ENCODE data around the gene CSF2RB.

CSF2RB gene

DNA sequence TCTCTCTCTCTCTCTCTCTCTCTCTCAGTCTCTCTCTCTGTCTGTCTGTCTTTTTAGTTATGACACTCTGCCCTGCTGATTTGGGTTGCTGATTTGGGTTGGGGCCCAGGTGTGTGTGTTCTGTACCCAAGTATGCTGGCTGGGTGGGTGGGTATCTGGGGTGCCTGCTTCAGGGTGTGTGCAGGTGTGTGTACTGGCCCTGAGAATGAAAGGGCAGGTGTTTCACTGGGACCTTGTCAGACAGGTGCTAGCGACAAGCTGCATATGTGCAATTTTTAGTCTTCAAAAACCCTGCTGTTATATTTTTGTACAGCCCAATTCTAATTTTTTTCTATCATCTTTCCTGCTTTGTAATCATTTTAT, 943 bp downstream of the CSF2RB start:
- H3K4me3 ChIP-seq (ENCODE audit: low read depth, low read length): no peak overlapping the region

GRCh38 chr22:36916034-36916433, 2.6 kb downstream of the CSF2RB start:
- TF ChIP-seq, protein P1, sequence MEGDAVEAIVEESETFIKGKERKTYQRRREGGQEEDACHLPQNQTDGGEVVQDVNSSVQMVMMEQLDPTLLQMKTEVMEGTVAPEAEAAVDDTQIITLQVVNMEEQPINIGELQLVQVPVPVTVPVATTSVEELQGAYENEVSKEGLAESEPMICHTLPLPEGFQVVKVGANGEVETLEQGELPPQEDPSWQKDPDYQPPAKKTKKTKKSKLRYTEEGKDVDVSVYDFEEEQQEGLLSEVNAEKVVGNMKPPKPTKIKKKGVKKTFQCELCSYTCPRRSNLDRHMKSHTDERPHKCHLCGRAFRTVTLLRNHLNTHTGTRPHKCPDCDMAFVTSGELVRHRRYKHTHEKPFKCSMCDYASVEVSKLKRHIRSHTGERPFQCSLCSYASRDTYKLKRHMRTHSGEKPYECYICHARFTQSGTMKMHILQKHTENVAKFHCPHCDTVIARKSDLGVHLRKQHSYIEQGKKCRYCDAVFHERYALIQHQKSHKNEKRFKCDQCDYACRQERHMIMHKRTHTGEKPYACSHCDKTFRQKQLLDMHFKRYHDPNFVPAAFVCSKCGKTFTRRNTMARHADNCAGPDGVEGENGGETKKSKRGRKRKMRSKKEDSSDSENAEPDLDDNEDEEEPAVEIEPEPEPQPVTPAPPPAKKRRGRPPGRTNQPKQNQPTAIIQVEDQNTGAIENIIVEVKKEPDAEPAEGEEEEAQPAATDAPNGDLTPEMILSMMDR (IDR thresholded peaks at IDR 0.05; ENCODE audit: low read depth, low read length): no peak
- Histone ChIP-seq H3K27ac (no peak overlapping the region), H3K4me3 (ENCODE audit: low read depth, low read length) (no peak overlapping the region)

More for the DNA sequence above, 943 bp downstream of the CSF2RB start:
- DNase-seq: no peak
- Histone ChIP-seq H3K27ac (no peak overlapping the region), H3K27me3 (ENCODE audit: insufficient read depth, low read depth, severe bottlenecking) (peaks cover 66% of the 10 kb centered on the region), H3K9me3 (ENCODE audit: severe bottlenecking) (peaks cover 3% of the 10 kb centered on the region), H3K36me3 (no peaks in the 10 kb centered on the region)
- TF ChIP-seq, protein P1 (IDR thresholded peaks at IDR 0.05; ENCODE audit: low read depth, low read length): no peak

GRCh38 chr22:36918586-36919284, 5.3 kb downstream of the CSF2RB start:
- Histone ChIP-seq H3K36me3 (no peaks in the 10 kb centered on the region), H3K27me3 (ENCODE audit: insufficient read depth, low read depth, severe bottlenecking) (peaks cover 47% of the 10 kb centered on the region), H3K9me3 (ENCODE audit: severe bottlenecking) (peaks cover 3% of the 10 kb centered on the region), H3K27ac (no peak overlapping the region), H3K4me3 (ENCODE audit: low read depth, low read length) (no peak overlapping the region)
- DNase-seq: no peak
- TF ChIP-seq, protein P1 (IDR thresholded peaks at IDR 0.05; ENCODE audit: low read depth, low read length): no peak

More at GRCh38 chr22:36916034-36916433, 2.6 kb downstream of the CSF2RB start:
- Histone ChIP-seq H3K27me3 (ENCODE audit: insufficient read depth, low read depth, severe bottlenecking) (peaks cover 58% of the 10 kb centered on the region), H3K9me3 (ENCODE audit: severe bottlenecking) (peaks cover 3% of the 10 kb centered on the region), H3K36me3 (no peaks in the 10 kb centered on the region)
- no peak for DNase-seq

DNA sequence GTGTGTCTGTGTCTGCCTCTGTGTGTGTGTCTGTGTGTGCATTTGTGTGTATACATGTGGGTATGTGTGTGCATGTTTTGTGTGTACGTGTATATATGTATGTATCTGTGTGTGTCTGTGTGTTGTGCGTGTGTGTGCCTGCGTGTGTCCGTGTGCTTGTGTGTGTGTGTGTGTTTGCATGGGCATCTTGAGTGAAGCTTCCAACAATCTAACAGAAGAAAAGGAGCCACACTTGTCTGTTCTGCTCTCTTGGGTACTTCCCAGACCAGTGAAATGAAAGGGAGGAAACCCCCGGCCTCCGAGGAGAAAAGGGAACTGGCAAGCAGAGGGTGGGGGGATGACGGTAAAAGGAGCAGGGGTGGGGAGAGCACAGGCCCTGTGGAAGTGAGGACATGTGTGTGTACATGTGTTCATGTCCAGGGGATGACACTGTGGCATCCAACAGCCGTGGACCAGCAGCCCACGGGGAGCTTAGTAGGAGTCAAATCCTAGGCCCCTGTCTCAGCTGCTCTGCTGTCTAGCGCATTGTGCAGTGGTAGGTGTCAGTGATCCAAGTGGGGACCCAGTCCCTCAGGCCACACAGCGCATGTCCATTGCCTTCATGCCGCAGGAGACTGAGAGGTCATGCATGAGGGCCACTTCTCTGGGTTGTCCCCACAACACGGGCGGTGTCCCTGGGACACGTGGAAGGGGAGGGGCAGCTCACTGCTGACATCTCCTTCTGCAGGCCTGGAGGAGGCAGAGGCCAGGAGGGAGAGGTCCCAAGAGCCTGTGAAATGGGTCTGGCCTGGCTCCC, 8.1 kb downstream of the CSF2RB start:
- Histone ChIP-seq H3K27ac (no peak overlapping the region), H3K4me3 (ENCODE audit: low read depth, low read length) (no peak overlapping the region), H3K27me3 (ENCODE audit: insufficient read depth, low read depth, severe bottlenecking) (peaks cover 61% of the 10 kb centered on the region), H3K9me3 (ENCODE audit: severe bottlenecking) (peaks cover 3% of the 10 kb centered on the region), H3K36me3 (no peaks in the 10 kb centered on the region)
- TF ChIP-seq, protein P1 (IDR thresholded peaks at IDR 0.05; ENCODE audit: low read depth, low read length): no peak
- DNase-seq: no peak

DNA sequence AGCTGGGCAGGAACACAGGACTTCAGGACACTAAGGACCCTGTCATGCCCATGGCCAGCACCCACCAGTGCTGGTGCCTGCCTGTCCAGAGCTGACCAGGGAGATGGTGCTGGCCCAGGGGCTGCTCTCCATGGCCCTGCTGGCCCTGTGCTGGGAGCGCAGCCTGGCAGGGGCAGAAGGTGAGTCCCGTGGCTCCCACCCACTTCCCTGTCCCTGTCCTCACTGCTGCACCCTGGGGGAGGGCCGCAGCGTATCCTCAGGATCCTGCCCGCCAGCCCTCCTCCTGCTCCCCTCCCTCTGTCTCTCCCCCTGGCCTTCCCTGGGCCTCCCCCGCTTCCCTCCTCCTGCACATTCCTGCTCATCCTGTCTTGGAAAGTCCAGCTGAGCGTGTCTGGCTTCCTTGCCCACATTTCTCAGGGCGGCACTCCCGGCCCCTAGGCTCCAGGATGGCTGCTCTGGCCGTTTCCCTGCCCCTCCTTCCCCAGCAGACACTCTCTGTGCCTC, 8.7 kb downstream of the CSF2RB start:
- Histone ChIP-seq H3K4me3 (ENCODE audit: low read depth, low read length) (no peak overlapping the region), H3K27me3 (ENCODE audit: insufficient read depth, low read depth, severe bottlenecking) (peaks cover 62% of the 10 kb centered on the region), H3K9me3 (ENCODE audit: severe bottlenecking) (peaks cover 3% of the 10 kb centered on the region), H3K36me3 (no peaks in the 10 kb centered on the region), H3K27ac (no peak overlapping the region)
- TF ChIP-seq, protein P1 (IDR thresholded peaks at IDR 0.05; ENCODE audit: low read depth, low read length): no peak
- DNase-seq: no peak

All from WERI-Rb-1 (cell line).